ENCODE measurements around the gene SELENOS.

The SELENOS gene

DNA sequence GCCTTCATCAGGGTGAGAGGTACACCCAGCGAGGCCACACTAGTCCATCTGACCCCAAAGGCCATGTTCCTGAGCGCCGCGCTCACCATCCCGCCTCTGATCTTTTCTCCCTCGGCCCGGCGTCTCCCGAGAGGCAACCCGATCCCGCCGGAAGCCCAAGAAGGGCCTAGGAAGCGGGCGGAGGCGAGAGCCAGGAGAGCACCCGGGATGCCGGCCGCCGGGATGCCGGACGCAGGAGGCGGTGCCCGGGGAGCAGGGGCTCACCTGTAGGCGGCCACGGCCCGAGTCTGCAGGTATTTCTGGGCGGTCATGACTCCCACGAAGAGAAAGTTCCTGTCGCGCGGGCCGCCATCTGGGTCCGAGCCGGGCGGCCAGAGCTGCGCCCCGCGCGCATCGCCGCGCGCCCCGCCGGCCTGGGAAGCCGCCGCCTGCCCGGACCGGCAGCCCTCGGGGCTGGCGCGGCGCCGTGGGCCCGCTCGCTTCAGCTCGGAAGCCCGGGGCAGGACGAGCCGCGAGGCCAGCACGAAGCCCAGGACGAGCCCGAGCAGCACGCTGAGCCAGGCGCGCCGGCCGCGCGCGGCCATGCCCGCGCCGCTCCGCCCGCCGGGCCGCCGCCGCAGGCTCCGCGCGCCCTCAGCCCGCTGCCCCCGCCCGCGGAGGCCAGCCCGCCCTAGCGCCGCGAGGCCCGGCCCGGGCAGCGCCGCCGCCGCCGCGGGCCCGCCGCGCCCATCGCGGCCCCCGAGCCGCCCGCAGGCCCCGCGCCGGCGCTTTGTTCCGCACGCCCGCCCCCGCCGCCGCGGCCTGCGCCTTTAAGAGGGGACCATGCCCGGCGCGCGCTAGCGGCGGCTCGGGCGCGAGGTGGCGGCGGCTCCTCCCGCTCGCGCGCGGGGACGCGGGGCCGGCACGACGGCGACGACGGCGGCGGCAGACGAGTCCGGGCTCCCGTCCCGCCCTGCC, 26.1 kb downstream of the SELENOS start:
- DNase-seq (peak; percentile 33), ATAC-seq (peak; percentile 32)

DNA sequence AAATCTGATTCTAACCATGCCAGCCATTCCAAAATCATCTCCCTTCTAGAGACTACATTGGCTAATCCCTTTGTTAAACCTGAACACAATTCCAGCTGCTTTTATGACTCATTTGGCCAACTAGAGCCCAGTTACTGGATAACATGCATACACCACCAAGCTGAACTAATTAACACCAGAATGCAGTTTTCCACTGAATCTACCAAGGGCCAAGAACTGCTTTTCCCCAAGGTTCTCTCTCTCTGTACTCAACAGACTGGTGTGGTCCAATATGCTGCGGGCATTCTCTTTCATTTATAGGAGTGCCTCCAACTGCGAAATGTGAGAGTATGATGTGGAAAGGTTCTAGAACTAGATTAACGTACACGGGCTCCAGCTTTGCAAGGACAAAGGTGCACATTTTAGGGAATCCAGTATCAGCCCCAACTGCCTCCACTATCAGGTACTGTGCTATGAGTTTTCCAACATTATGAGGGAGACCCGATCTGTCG, 26.9 kb downstream of the SELENOS start:
- DNase-seq = no peak
- no peak for ATAC-seq

- ATAC-seq (no peak), DNase-seq (no peak)
Measured at GRCh38 chr15:101248274-101248673, 29.0 kb downstream of the SELENOS start.

- ATAC-seq (peak; percentile 28), DNase-seq (no peak)
Measured at GRCh38 chr15:101246824-101247745, 30.2 kb downstream of the SELENOS start.

GRCh38 chr15:101246391-101246790, 30.9 kb downstream of the SELENOS start:
- ATAC-seq (peak; percentile 24), DNase-seq (no peak)

DNA sequence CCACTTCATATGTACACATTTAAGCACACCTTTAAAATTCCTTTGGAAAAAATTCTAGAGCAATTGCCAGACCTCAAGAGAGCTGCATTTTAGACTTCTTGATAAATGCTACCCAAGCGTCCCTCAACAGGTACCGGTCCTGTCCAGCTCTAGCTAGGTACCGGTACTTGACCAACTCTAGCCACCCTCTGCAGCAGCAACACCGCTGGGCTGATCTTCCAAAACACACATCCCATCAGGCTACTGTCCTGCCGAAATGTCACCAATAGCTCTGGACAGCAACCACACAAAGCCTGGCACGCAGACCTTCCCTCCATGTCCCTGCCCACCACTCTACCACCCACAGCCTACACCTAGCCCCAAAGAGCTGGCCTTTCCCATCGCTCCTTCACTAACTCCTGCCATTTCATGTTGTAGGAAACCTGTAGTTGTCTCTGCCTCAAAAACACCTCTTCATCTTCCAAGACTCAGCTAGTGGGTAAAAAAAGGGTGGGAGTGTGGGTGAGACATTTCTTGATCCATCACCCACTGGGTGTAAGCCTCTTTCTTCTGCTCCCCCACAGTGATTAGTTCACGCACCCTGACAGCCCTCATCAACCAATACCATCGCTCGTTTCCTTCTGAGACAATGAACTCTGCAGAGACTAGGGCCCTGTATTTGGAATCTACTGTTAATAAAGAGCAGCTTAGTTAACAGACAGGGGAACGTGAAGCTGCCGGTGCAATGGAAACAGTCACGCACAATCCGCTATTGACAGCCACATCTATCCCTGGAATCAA, 32.2 kb downstream of the SELENOS start:
- ATAC-seq (no peak), DNase-seq (no peak)

DNA sequence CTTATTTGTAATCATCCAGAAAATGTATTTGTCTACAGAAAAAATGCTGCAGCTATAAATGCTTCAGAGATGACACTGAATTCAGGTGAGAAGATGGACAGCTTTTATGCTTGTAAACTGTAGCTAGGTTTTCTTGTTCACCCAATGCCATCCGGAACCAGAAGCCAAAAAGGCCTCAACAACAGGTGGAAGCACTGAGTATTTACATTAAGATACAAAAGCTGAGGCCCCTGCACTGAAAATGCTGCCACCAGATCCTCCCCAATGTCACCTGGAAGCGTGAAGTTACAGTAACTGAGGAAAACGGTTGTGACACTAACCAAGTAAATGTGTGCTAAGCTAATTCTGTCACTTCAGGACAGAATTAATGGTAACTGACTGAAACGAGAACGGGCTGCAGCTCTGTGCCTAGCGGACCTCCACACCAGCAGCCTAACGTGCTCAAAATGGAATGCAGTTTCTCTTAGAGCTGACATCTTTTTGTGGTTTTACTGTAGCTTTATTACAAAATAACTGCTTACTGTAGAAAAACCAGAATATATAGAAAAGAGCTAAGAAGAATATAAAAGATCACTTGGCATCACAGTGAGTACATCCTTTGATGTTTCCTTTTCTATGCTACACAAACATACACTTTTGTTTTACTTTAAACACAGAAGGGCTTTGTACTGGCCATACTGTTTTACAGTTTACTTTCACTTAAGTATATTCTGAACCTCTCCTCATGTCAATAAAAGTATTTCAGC, 33.1 kb downstream of the SELENOS start:
- ATAC-seq = no peak
- no peak for DNase-seq

DNA sequence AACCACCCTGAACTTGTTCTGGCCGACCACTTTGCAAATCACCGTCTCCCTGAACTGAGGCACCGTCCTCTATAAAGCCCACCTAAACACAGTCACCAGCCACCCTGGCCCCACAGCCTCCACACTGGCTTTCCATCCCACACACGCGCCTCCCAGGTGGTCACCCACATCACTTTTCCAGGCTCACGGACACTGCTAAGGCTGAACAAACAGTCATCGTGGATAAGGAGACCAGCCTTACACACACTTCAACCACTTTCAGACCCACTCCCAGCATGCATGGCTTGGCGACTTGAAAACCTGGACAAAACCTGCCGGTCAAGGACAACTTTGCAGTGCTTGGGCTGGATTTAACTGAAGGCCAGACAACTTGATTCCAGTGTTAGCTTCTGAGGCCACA, 33.9 kb downstream of the SELENOS start:
- ATAC-seq (no peak), DNase-seq (no peak)

- ATAC-seq (no peak), DNase-seq (no peak)
Measured at GRCh38 chr15:101242999-101243336, 34.3 kb downstream of the SELENOS start.

DNA sequence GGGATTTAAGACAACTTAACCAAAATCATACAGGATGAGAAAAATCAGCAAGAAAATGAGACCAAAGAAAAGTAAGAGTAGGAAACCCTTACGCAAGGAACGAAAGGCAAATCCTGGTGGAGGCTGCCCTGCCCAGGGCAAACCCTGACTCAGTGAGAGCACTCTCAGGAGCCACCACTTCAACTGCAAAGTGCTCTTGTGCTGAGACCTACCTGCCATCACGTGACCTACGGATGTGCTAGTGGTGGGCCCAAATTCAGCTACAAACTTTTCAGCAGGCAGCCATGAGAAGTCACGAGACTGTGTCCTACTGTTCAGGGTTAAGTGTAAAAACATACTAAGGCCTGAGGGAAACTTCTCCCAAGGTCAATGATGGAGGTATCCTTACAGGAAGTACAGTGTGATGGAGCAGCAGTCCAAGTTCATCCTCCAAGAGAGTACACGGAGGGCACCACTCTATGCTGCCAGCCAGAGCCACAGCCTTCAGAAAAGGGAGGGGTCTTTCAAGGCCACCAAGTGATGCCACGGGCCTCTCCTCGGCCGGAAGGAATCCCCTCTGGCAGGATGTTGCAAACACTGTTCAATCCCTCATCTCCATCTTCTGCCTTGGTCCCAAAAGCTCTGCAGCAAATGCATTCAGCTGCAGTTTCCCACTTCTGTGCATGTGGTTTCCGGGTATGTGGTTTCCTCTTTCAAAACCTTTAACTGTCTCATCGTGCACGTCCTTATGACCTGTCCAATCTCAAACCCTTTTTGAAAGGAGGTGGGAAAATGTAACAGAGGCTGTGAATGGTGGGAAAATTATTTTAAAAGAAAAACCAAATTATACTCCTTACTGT, 34.9 kb downstream of the SELENOS start:
- ATAC-seq = peak; percentile 72
- peak; percentile 48 for DNase-seq

DNA sequence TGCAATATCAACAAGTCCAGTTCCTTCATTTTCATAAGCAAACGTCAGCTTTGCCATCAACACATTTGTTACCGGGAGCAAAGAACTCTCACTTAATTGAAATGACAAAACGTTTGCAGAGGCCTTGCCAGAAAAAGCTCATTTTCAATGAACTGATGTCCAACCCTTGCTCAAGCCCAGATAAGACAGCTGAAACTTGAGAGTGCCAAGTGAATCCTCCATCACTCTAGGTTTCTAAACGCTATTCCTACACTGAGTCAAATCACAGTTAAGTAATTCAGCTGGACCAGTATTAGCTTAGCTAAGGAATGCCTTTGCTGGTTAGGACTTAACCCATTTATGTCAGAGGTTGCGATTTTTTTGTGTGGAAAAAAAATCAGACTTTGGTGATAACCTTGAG, 36.9 kb downstream of the SELENOS start:
- DNase-seq (no peak), ATAC-seq (no peak)

DNA sequence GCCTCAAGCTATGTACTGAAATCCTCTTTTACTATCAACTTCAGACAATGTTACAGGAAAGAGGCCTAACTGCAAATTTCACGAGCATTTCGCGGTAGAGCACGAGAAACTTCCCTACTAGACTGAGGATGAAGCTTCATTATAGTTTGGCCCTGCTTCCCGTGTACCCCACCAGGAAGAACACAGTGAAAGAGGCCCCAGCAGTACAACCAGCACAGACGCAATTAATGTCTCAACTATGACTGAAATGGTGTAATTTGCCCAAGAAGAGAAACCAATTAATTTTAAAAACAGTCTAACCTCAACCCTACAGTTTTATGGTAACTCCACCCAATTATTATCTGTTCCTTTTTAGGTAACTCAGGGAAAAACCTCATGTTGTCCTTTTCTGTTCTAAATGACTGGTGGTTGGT, 37.6 kb downstream of the SELENOS start:
- no peak for DNase-seq
- peak; percentile 25 for ATAC-seq

DNA sequence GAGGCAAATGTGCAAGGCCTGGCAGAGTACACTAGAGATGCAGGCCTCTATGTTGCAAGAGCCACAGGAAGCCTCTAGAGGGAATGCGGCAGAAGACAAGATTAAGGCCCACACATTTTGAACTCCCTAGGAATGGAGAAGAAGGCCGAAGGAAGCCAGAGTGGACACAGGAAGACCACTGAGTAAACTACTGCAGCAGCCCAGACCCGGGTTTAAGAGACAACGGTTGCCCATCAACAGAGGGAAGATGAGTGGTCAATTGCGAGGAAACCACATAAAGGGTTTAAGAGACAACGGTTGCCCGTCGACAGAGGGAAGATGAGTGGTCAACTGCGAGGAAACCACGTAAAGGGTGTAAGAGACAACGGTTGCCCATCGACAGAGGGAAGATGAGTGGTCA, 40.0 kb downstream of the SELENOS start:
- ATAC-seq (no peak), DNase-seq (no peak)

DNA sequence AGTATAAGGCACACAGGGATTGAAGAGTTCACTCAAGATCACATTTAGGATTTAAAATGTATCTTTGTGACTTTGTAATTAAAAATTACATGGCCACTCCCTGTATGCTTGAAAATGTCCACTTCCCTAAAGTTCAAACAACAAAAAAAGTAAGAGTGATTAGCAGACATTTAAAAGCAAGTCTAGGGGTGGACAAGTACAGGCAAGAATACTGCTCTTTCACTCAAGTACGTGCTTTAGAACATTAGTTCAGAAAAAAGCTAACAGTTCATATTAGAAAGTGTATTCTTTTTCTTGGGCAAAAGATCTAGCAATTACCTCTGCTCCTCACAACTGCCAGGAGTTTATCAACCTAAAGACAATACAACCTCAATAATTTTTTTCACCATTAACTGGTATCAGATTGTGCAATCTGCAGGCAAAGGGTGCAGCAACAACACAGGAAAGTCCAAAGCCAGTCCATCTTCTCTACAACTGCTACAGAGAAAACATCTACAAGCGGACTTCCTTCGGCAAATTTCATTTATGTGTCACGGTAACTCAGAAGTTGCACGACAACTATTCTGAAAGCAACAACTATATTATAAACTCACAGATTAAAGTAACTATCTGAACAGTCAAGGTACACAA, 43.5 kb downstream of the SELENOS start:
- DNase-seq (no peak), ATAC-seq (no peak)

DNA sequence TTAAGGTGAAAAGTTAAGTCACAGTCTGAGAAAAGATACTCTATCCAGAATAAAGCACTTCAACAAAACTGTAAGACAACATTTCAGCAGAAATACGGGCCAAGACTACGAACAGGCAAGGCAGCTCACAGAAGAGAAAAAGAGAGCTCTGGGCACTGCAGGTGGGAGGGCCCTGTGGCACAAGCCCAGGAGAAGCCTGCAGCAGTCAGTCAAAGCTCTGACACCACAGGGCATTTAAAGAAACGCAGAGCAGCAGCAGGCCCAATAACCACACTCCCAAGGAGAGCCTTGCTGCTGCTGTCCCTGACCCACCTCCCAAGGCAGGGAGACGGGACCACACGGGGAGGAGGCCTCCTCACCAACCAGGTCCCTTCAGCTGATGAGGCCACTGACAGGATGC, 44.6 kb downstream of the SELENOS start:
- ATAC-seq = no peak

DNA sequence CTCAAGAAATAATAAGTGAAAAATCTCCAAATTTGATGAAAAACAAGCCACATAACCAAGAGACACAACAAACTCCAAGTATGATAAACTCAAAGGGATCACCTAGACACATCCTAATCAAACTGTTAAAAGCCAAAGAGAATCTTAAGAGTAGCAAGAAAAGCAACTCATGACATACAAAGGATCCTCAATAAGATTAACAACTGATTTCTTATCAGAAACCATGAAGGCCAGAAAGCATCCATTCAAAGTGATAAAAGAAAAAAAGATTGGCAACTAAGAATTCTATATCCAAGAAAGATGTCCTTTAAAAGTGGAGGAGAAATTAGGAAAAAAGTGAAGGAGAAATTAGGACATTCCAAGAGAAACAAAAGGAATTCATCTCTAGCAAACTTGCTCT, 49.0 kb downstream of the SELENOS start:
- DNase-seq (no peak), ATAC-seq (no peak)

More for the DNA sequence above, 44.6 kb downstream of the SELENOS start:
- DNase-seq = no peak

GRCh38 chr15:101225658-101226057, 51.6 kb downstream of the SELENOS start:
- DNase-seq (no peak), ATAC-seq (no peak)
